ENCODE data around the gene MPRIP.

MPRIP gene

DNA sequence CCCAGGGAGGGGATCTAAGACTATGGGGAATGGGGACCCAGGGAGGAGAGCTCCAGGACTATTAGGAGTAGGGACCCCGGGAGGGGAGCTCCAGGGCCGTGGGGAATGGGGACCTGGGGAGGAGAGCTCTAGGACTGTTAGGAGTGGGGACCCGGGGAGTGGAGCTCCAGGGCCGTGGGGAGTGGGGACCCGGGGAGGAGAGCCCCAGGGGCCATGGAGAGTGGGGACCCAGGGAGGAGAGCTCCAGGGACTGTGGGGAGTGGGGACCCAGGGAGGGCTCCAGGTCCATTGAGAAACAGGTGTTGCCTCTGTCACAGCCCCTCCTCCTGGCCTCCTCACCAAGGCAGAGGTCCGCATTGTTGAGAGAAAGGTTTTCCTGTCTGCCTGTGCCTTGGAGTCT is 16.0 kb downstream of the MPRIP start:
- Histone ChIP-seq H3K36me3 (peaks cover 6% of the 10 kb centered on the region), H3K4me3 (ENCODE audit: low read depth in 1 of 2, low read length in 1 of 2) (no peak overlapping the region), H3K27me3 (no peaks in the 10 kb centered on the region), H3K9me3 (no peaks in the 10 kb centered on the region), H3K4me1 (ENCODE audit: control insufficient read depth in 1 of 2, insufficient read depth in 1 of 2, low read depth in 1 of 2, low read length in 1 of 2) (peaks cover 3 to 5% of the 10 kb centered on the region in 2 experiments), H3K27ac (no peak overlapping the region)
- TF ChIP-seq, protein P1, sequence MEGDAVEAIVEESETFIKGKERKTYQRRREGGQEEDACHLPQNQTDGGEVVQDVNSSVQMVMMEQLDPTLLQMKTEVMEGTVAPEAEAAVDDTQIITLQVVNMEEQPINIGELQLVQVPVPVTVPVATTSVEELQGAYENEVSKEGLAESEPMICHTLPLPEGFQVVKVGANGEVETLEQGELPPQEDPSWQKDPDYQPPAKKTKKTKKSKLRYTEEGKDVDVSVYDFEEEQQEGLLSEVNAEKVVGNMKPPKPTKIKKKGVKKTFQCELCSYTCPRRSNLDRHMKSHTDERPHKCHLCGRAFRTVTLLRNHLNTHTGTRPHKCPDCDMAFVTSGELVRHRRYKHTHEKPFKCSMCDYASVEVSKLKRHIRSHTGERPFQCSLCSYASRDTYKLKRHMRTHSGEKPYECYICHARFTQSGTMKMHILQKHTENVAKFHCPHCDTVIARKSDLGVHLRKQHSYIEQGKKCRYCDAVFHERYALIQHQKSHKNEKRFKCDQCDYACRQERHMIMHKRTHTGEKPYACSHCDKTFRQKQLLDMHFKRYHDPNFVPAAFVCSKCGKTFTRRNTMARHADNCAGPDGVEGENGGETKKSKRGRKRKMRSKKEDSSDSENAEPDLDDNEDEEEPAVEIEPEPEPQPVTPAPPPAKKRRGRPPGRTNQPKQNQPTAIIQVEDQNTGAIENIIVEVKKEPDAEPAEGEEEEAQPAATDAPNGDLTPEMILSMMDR (IDR thresholded peaks at IDR 0.05): no peak

- H3K4me1 ChIP-seq (ENCODE audit: control insufficient read depth in 1 of 2, insufficient read depth in 1 of 2, low read depth in 1 of 2, low read length in 1 of 2): peaks cover 14 to 16% of the 10 kb centered on the region in 2 experiments
- no peaks in the 10 kb centered on the region for H3K27me3 ChIP-seq
- H3K9me3 ChIP-seq: no peaks in the 10 kb centered on the region
- peaks cover 6% of the 10 kb centered on the region for H3K36me3 ChIP-seq
- TF ChIP-seq, protein P1 (IDR thresholded peaks at IDR 0.05): no peak
- no peak overlapping the region for H3K27ac ChIP-seq
- no peak overlapping the region for H3K4me3 ChIP-seq (ENCODE audit: low read depth in 1 of 2, low read length in 1 of 2)
Measured at GRCh38 chr17:17059301-17059890, 17.1 kb downstream of the MPRIP start.

DNA sequence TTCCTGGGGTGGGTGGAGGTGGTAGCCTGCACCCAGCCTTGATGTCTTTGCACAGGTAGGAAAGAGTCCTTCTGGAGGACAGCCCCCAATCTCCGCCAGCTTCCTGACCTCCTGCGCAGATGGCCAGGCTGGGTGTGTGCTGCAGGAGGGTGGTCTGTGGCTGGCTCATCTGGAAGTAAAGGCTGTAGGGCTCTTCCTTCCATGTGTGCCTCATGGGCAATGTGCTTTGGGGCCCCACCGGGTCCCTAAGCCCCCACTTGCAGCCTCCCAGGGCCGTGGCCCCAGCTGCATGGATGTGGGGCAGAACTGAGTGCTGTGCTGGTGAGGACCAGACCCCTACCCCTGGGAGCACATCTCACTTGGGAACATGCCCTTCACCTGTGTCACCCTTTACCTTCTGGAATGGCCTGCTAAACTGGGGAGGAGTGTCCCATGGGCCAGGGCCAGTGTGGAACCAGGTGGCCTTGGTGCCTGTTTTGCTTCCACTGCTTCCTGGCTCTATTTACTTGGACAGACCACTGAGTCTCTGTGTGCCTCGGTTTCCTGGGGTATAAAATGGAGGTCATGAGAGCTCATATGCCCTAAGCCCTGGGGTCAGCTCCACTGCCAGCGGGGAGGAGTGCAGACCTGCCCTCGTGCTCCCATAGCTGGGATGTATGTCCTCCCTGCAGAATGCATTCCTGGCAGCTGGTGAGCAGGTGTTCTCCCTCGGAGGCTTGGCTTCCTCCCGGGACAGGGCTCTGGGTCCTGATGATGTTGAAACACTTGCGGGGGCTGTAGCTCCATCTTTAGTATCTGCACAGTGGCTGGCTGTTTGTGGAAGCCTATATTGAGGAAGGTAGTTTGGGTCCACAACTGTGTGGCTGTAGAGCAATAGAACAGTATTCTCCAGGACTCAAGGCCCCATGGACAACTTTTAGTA is 18.0 kb downstream of the MPRIP start:
- Histone ChIP-seq H3K4me1 (ENCODE audit: control insufficient read depth in 1 of 2, insufficient read depth in 1 of 2, low read depth in 1 of 2, low read length in 1 of 2) (peaks cover 15 to 16% of the 10 kb centered on the region in 2 experiments), H3K4me3 (ENCODE audit: low read depth in 1 of 2, low read length in 1 of 2) (no peak overlapping the region), H3K27me3 (no peaks in the 10 kb centered on the region), H3K9me3 (no peaks in the 10 kb centered on the region), H3K36me3 (peaks cover 6% of the 10 kb centered on the region), H3K27ac (no peak overlapping the region)
- TF ChIP-seq, protein P1 (IDR thresholded peaks at IDR 0.05): no peak

DNA sequence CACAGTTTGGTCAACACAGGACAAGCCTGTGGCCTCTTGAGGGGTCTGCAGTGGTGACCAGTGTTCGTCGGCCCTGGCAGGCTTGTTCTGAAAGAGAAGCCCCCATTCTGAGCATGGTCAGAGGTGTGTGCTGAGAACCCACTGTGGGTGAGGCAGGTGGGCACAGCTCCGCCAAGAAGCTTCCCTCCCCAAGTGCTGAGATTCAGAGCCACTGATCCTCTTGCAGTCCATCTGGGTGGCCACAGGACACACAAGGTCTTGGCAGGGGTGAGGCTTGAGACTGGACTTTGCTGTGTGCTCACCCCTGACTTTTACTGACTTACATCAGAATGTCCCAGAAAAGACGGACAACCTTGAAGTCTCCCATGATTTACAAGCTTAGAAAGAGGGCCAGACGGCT is 18.7 kb downstream of the MPRIP start:
- Histone ChIP-seq H3K27me3 (no peaks in the 10 kb centered on the region), H3K9me3 (no peaks in the 10 kb centered on the region), H3K4me3 (ENCODE audit: low read depth in 1 of 2, low read length in 1 of 2) (no peak overlapping the region), H3K36me3 (peaks cover 6% of the 10 kb centered on the region), H3K4me1 (ENCODE audit: control insufficient read depth in 1 of 2, insufficient read depth in 1 of 2, low read depth in 1 of 2, low read length in 1 of 2) (peaks cover 16 to 22% of the 10 kb centered on the region in 2 experiments), H3K27ac (no peak overlapping the region)
- TF ChIP-seq, protein P1 (IDR thresholded peaks at IDR 0.05): no peak

DNA sequence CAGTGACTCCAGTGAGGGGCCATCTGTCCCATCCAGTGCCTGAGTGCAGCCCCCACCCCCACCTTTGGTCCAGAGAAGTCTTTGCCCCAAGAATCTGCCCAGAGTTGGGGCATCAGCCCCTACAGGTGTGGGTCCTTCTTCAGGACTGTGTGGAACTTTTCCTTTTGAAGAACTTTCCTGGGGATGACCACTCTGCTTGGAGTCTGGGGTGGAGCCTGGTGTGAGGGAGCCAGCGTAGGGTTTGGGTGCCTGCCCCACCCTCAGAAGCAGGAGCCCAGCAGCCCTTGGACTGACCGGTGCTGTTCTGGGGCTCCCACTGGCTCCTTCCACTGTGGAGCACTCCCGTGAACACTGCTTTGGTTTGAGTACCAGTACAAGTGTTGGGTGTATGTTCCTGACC is 19.3 kb downstream of the MPRIP start:
- Histone ChIP-seq H3K27ac (no peak overlapping the region), H3K4me3 (ENCODE audit: low read depth in 1 of 2, low read length in 1 of 2) (no peak overlapping the region), H3K9me3 (no peaks in the 10 kb centered on the region), H3K36me3 (peaks cover 6% of the 10 kb centered on the region), H3K27me3 (no peaks in the 10 kb centered on the region), H3K4me1 (ENCODE audit: control insufficient read depth in 1 of 2, insufficient read depth in 1 of 2, low read depth in 1 of 2, low read length in 1 of 2) (peaks cover 20 to 27% of the 10 kb centered on the region in 2 experiments)
- TF ChIP-seq, protein P1 (IDR thresholded peaks at IDR 0.05): no peak

All from neutrophil (primary cell).